Endothelial cell (in vitro differentiated cells): ENCODE measurements around the gene BCL2. TPM values are rescaled to one million over a fixed set of nuclear protein-coding genes. Genes with fewer than 3 reads are reported as not detected.

Source experiments
- DNase-seq: peaks from one replicate; pipeline ENCODE4 v3.0.0; 2021; ENCODE audit warnings: low spot score
- H3K27ac Mint-ChIP-seq: one replicate; pipeline ENCODE4 v1.8.0; 2021; ENCODE audit warnings: mixed read lengths, inconsistent platforms; ENCODE audit not compliant: unreplicated experiment
- H3K27me3 Mint-ChIP-seq: one replicate; pipeline ENCODE4 v1.8.0; 2021; ENCODE audit warnings: mild to moderate bottlenecking, moderate library complexity, mixed read lengths, inconsistent platforms; ENCODE audit not compliant: unreplicated experiment
- H3K36me3 Mint-ChIP-seq: one replicate; pipeline ENCODE4 v1.8.0; 2021; ENCODE audit warnings: mild to moderate bottlenecking, low read depth, mixed read lengths, inconsistent platforms; ENCODE audit not compliant: unreplicated experiment
- H3K4me1 Mint-ChIP-seq: one replicate; pipeline ENCODE4 v1.8.0; 2021; ENCODE audit warnings: mild to moderate bottlenecking, mixed read lengths, inconsistent platforms; ENCODE audit not compliant: unreplicated experiment
- H3K4me3 Mint-ChIP-seq: one replicate; pipeline ENCODE4 v1.8.0; 2021; ENCODE audit warnings: mild to moderate bottlenecking, mixed read lengths, inconsistent platforms; ENCODE audit not compliant: unreplicated experiment
- H3K9me3 Mint-ChIP-seq: one replicate; pipeline ENCODE4 v1.8.0; 2021; ENCODE audit warnings: mixed read lengths, inconsistent platforms; ENCODE audit not compliant: unreplicated experiment
- CTCF ChIP-seq: fragments of 200-600 bp; sonication (generic); IDR thresholded peaks from one replicate; pipeline ENCODE4 v1.5.0; 2021; ENCODE audit warnings: antibody characterized with exemption; ENCODE audit not compliant: unreplicated experiment
- total RNA-seq: library from RNA; stranded (reverse); fragmentation: NEBNext Ultra II Directional; extraction: Animal tissue kit (Norgen Biotek cat#: 25700); gene quantifications from one replicate; pipeline ENCODE4 v1.2.1, GENCODE V29; 2021; ENCODE audit not compliant: unreplicated experiment

BCL2 gene
- total RNA-seq, 1 donor from 2014 or later = 9.2 TPM

- TF ChIP-seq CTCF = no peak
- Mint-ChIP-seq H3K4me1 (no peaks in the 10 kb centered on the region), H3K27ac (no peak overlapping the region), H3K4me3 (no peak overlapping the region), H3K27me3 (no peaks in the 10 kb centered on the region), H3K9me3 (no peaks in the 10 kb centered on the region), H3K36me3 (no peaks in the 10 kb centered on the region)
- DNase-seq = no peak
Observed at GRCh38 chr18:63311118-63312018, 8.2 kb downstream of the BCL2 start.

- no peaks in the 10 kb centered on the region for H3K9me3 Mint-ChIP-seq
- no peaks in the 10 kb centered on the region for H3K36me3 Mint-ChIP-seq
- no peaks in the 10 kb centered on the region for H3K4me1 Mint-ChIP-seq
- no peak overlapping the region for H3K27ac Mint-ChIP-seq
- no peaks in the 10 kb centered on the region for H3K27me3 Mint-ChIP-seq
- no peak for DNase-seq
- TF ChIP-seq CTCF = no peak
- no peak overlapping the region for H3K4me3 Mint-ChIP-seq
Observed at GRCh38 chr18:63309422-63309821, 10.1 kb downstream of the BCL2 start.

DNA sequence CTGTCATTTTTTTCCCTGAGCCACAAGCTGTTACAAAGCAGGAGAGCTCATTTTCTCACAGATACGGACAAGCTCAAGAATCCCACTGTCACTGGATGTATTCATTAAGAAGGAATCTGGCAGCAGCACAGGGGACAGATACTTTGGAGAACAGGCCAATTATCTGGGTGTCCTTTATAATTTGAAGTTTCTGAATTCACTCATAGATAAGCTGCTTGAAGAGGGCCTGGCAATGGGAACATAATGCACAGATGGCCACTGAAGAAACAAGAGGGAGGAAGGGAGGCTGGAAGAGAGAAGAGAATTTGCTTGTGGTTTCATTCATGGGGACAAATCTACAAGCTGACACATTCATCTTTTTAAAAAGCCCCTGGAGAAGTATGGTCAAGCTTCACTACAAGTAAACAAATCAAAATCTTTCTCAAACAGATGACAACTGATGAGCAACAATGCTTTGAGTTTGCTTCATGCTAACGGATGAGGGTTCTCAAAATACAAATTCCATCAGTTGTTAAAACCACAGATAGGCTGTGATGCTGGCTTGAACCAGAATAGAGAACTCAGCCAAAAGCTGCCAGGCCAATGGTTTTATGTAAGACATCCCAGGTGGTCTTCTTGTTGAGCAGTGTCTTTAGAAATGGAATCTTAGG, 11.9 kb downstream of the BCL2 start:
- H3K9me3 Mint-ChIP-seq = no peaks in the 10 kb centered on the region
- no peak overlapping the region for H3K4me3 Mint-ChIP-seq
- H3K27me3 Mint-ChIP-seq = no peaks in the 10 kb centered on the region
- H3K27ac Mint-ChIP-seq = no peak overlapping the region
- no peaks in the 10 kb centered on the region for H3K4me1 Mint-ChIP-seq
- no peak for TF ChIP-seq CTCF
- H3K36me3 Mint-ChIP-seq = no peaks in the 10 kb centered on the region
- DNase-seq = no peak

DNA sequence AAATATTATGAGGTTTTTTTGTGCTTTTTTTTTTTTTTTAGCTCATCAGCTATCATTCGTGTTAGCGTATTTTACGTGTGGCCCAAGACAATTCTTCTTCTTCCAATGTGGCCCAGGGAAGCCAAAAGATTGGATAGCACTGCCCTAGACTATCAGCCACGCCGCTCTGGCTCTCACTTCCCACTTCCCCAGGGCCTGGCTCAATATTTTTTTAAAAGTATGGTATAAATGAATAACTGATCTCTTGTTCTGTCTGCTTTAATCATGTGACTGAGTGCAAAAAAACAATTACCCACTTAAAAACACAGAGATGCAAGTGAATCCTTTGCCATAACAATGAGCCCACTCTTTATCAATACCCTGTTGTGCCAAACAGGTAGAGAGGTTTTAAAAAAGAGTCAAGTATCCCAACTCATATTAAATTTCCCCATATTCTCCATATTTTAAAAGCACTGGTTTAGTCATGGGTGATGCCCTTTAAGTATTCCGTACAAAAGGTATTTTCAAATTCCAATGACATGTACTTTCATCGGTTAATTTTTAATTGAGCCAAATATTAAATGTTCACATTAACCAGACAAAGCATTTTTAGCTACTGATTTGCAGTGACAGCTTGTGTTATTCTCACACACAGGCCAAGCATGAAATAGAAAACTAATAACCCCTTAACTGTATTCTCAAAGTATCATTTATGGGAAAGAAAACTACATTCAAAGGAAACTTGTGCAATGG, 12.6 kb downstream of the BCL2 start:
- Mint-ChIP-seq H3K36me3 (no peaks in the 10 kb centered on the region), H3K9me3 (no peaks in the 10 kb centered on the region), H3K4me3 (no peak overlapping the region), H3K27me3 (no peaks in the 10 kb centered on the region), H3K27ac (no peak overlapping the region), H3K4me1 (no peaks in the 10 kb centered on the region)
- TF ChIP-seq CTCF = no peak
- no peak for DNase-seq
